ENCODE data around the gene LAMA1. TPM values are rescaled to one million over a fixed set of nuclear protein-coding genes. Genes with fewer than 3 reads are reported as not detected.
A peak's percentile ranks its signal among the peaks of the same experiment; 100 is the strongest.

LAMA1 gene
- total and polyA plus RNA-seq, 2 of the 8 experiments (the other 6 are each of a cell fraction or from before 2014, with no cell fraction given) = 30.4 to 48.7 TPM

- TF ChIP-seq SIRT6 (IDR thresholded peaks at IDR 0.05; ENCODE audit: low read length) (no peak), BACH1 (IDR thresholded peaks at IDR 0.05; ENCODE audit: low read length) (0 out of 2 replicates have a peak, but pooled peaks have one; percentile 11), SRF (IDR thresholded peaks at IDR 0.05; ENCODE audit: low read depth, low read length) (no peak), TEAD4 (IDR thresholded peaks at IDR 0.05; ENCODE audit: low read depth, low read length) (0 out of 2 replicates have a peak, but pooled peaks have one; percentile 2), JUN (IDR thresholded peaks at IDR 0.05; ENCODE audit: low read depth, low read length) (no peak), EZH2 (IDR thresholded peaks at IDR 0.05; ENCODE audit: low read depth, low read length, severe bottlenecking) (no peak), RAD21 (IDR thresholded peaks at IDR 0.05 in 1 of 2, conservative IDR thresholded peaks at IDR 0.05 in 1 of 2; ENCODE audit: low read depth in 2 of 2, low read length in 2 of 2) (no peak), ASH2L (IDR thresholded peaks at IDR 0.05; ENCODE audit: low read length) (peak; percentile 77), JUND (IDR thresholded peaks at IDR 0.05; ENCODE audit: low read length) (no peak), SP1 (IDR thresholded peaks at IDR 0.05; ENCODE audit: low read depth, low read length) (no peak), HDAC2 (IDR thresholded peaks at IDR 0.05; ENCODE audit: borderline replicate concordance in 1 of 2, low read depth in 2 of 2, low read length in 2 of 2) (no peak; a peak in 1 of 4 replicates), CHD2 (IDR thresholded peaks at IDR 0.05; ENCODE audit: low read length) (no peak), POLR2AphosphoS5 (IDR thresholded peaks at IDR 0.05; ENCODE audit: low read depth, low read length) (peak; percentile 54), NANOG (IDR thresholded peaks at IDR 0.05; ENCODE audit: insufficient read depth, low read depth, low read length, poor library complexity, severe bottlenecking) (no peak), TBP (IDR thresholded peaks at IDR 0.05; ENCODE audit: low read depth, low read length) (no peak), TAF7 (optimal IDR thresholded peaks at IDR 0.05; ENCODE audit: borderline replicate concordance, low read depth, low read length) (peak; percentile 37), MAX (IDR thresholded peaks at IDR 0.05) (peak; percentile 45), ATF2 (IDR thresholded peaks at IDR 0.05; ENCODE audit: low read length) (no peak), SIN3A (conservative IDR thresholded peaks at IDR 0.05 in 1 of 2, IDR thresholded peaks at IDR 0.05 in 1 of 2; ENCODE audit: low read depth in 1 of 2, low read length in 2 of 2) (no peak), BRCA1 (IDR thresholded peaks at IDR 0.05; ENCODE audit: low read depth, low read length) (no peak), ZNF274 (IDR thresholded peaks at IDR 0.05; ENCODE audit: borderline replicate concordance, extremely low read depth, low read length) (no peak)
Measured at GRCh38 chr18:7117390-7118355, at the start of gene LAMA1 (continued).

Measured in H1 (cell line).